ENCODE data around the gene BNIP2.

DNA sequence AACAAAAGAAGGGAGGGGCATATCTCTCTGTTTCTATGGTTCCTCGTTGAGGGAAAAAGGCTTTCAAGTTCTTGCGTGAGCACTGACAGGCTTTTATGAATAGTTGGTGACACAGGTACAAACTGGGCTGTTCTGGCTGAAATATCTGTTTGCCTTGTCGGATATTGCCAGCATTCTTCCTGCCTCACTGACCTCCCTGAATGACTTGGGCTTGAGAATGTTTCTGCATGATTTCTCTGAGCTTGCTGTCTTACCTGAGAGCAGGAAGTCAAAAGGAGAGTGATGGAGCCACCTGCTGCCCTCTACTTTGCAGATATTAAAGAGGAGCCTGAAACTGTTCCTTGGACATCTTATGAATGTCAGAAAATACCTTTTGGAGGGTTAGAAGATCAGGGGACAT lies 72.7 kb downstream of the BNIP2 start:
- TF ChIP-seq SUZ12 (IDR thresholded peaks at IDR 0.05; ENCODE audit: extremely low read depth, insufficient read depth, insufficient read length) (no peak), ZNF274 (IDR thresholded peaks at IDR 0.05; ENCODE audit: low read depth, low read length) (no peak)
